ENCODE measurements around the gene BAHCC1.

BAHCC1 gene

GRCh38 chr17:81487089-81487486, 91.8 kb downstream of the BAHCC1 start:
- TF ChIP-seq CREB5 (CRISPR knock-in tag; IDR thresholded peaks at IDR 0.05; ENCODE audit: low read depth) (no peak), ZNF70 (CRISPR knock-in tag; IDR thresholded peaks at IDR 0.05) (no peak), ARNTL (CRISPR knock-in tag; IDR thresholded peaks at IDR 0.05; ENCODE audit: borderline replicate concordance, low read depth) (no peak), ESRRG (CRISPR knock-in tag; IDR thresholded peaks at IDR 0.05) (no peak), PPARA (CRISPR knock-in tag; IDR thresholded peaks at IDR 0.05; ENCODE audit: borderline replicate concordance) (no peak), GLIS3 (CRISPR knock-in tag; IDR thresholded peaks at IDR 0.05) (no peak), TOX (CRISPR knock-in tag; IDR thresholded peaks at IDR 0.05; ENCODE audit: borderline replicate concordance) (no peak), ZFP3 (CRISPR knock-in tag; IDR thresholded peaks at IDR 0.05) (no peak), PATZ1 (CRISPR knock-in tag; IDR thresholded peaks at IDR 0.05; ENCODE audit: borderline replicate concordance) (no peak), RARB (CRISPR knock-in tag; IDR thresholded peaks at IDR 0.05) (no peak), SNAI2 (CRISPR knock-in tag; IDR thresholded peaks at IDR 0.05) (no peak), ZFP30 (CRISPR knock-in tag; IDR thresholded peaks at IDR 0.05) (no peak), POU6F1 (CRISPR knock-in tag; IDR thresholded peaks at IDR 0.05; ENCODE audit: borderline replicate concordance, low read depth) (no peak), ISL1 (CRISPR knock-in tag; IDR thresholded peaks at IDR 0.05) (no peak), BACH2 (CRISPR knock-in tag; IDR thresholded peaks at IDR 0.05; ENCODE audit: borderline replicate concordance) (no peak), ZNF8 (CRISPR knock-in tag; IDR thresholded peaks at IDR 0.05) (no peak), CSRNP3 (CRISPR knock-in tag; IDR thresholded peaks at IDR 0.05) (no peak), TSHZ2 (CRISPR knock-in tag; IDR thresholded peaks at IDR 0.05) (no peak), OSR1 (CRISPR knock-in tag; IDR thresholded peaks at IDR 0.05) (no peak), CSDC2 (CRISPR knock-in tag; IDR thresholded peaks at IDR 0.05) (no peak)
- ATAC-seq = no peak

GRCh38 chr17:81487487-81488275, 92.4 kb downstream of the BAHCC1 start:
- peak; percentile 84 for ATAC-seq
- TF ChIP-seq ZFP3 (CRISPR knock-in tag; IDR thresholded peaks at IDR 0.05) = no peak
- TF ChIP-seq CSRNP3 (CRISPR knock-in tag; IDR thresholded peaks at IDR 0.05) = no peak
- no peak for TF ChIP-seq ZFP30 (CRISPR knock-in tag; IDR thresholded peaks at IDR 0.05)

Data from SK-N-SH treated with all-trans-retinoic acid at 6 μM for 48 hours (cell line).